T1000 (cell line): ENCODE results near the gene HSD17B2.
"Not testable (repeated sequence)": the region's sequence is repeated elsewhere in the genome, so short reads cannot be mapped to it uniquely, and the experiment has no call there.

Source experiments
- DNase-seq: peaks from one replicate; lab custom pipeline; 2025; ENCODE audit warnings: mixed read lengths; lab: John Stamatoyannopoulos, UW

The HSD17B2 gene

DNA sequence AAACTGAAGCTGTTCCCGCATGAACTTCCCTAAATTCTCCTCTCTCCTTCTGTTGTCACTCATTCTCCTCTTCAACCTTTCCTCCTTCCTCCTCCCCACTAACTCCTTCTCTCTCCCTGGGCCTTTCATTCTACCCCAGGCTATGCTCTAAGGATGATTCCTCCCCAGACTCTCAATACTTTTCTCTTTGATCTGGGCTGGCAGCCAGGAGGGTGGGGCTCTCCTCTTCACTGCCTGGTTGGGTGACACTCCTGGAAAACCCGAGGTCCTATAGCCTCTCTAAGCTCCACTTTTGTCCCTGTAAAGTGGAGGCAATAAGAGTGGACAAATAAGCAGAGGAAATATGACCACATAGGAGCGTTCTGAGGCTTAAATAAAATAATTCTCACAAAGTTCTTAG is 46.2 kb downstream of the HSD17B2 start:
- no peak for DNase-seq

DNA sequence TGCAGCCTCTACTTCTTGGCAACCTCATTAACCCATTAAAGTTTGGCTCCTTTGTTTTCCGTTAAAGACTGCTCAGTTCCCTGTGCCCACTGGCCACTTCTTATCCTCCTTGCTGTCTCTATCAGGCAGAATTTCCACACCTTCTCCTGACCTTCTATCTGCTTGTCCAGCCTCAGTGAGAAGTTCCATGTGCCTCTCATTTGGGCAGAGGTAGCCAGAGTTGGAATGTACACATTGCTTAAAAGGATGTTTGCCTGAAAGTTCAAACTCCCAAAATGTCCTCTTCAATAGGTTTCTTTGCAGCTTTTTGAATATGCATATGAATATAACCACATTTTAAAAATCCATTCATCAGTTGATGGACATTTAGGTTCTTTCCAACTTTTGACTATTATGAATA is 47.0 kb downstream of the HSD17B2 start:
- no peak for DNase-seq

DNA sequence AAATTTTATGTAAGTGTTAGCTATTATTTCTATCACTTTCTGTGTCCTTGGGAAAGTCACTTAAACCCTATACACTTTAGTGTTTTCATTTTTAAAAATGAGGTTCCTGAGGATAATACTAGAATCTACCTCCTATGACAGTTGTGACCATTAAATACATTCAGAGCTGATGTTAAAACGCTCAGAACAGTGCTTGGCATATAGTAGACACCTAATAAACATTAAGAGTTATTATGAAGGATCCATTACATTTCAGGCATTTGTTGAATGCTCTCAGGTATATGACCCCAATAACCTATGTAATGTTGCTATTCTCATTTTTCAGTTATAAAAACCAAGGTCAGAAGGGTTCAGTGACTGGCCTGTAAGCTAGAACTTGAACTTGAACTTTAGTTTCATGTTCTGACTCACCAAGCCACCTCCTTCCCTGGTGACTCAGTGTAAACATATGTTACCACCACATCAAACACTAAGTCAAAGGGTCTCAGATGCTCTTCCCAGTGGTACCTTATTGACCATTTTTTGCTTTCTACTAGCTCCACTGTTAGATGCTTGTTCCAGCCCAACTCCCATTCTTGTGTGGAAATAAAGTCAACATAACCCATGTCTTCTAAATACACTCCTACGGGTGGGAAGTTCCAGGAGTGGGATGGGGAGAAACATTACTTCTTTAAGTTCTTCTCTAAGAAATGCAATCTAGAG is 47.6 kb downstream of the HSD17B2 start:
- DNase-seq = no peak

DNA sequence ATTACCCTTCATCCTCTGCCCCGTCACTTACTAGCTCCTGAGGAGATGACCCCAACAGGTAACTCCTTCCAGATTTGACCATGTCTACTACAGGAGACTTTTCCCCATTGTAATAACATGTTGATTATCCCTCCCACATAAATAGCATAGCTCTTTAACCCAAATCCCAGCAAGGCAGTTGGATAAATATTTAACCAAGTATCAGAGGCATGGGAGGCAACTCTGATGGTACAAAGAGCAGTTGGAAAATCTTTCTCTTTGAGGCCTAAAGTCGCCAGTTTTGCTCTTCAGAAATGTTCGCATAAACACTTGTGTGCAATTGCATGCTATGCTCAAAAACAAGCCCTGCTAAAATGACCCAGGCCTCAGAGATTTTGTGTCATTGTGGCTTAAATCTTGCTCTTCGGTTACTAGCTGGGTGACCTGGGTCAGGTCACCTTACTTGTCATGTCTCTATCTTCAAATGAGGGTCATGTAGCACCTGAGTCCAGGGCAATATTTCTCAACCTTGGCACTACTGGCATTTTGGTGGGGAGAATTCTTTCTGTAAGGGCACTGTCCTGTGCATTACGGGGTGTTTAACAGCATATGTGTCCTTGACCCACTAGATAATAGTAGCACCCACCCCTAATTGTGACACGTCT is 48.8 kb downstream of the HSD17B2 start:
- DNase-seq = no peak

DNA sequence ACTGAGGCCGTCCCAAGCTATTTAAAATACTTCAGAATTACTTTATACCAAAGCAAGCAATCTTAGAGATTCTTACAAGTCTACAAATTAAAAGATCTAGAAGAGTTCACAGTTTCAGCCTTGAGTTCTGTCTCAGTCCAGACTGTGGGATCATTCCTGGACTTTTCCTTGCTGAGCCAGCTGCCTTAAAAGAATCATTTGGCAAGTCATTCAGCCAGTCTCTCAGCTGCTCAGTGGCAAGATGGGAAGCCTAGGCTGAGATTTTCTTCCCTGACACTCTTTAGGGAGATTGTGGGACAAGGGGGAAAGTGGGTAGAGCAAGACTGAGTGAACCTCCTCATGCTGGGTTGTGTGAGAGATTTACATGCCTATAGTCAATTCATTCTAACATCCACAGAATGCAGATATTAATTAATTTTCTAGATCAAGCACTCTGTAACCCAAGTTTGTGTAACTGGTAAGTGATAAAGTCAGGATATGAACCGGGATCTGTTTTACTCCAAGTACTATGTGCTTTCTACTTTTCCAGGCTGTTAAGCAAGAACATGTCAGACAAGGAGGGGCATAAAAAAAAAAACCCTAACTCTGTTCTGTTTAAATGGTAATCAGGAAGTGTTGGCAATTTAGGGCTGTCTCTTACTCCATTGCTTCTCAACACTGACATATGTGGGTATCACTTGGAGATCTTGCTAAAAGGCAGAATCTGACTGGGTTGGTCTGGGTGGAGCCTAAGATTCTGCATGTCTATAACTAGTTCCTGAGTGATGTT is 50.1 kb downstream of the HSD17B2 start:
- no peak for DNase-seq

DNA sequence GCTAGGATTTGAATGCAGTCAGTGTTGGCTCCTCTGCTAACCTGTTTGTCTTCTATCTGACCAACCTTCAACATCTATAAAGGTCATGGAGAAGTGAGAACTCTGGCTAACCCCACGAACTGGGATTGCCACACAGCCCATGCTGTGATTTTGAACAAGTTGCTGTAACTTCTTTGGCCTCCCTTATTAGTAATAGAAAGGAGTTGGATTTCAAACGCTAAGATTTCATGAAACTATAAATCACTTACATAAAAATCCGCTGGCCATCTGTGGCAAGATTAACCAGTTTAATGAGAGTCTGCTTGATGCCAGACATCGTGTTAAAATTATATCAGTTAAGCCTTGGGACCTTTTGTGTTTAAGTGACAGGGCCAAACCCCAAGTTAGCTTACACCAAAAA is 53.4 kb downstream of the HSD17B2 start:
- DNase-seq = no peak

DNA sequence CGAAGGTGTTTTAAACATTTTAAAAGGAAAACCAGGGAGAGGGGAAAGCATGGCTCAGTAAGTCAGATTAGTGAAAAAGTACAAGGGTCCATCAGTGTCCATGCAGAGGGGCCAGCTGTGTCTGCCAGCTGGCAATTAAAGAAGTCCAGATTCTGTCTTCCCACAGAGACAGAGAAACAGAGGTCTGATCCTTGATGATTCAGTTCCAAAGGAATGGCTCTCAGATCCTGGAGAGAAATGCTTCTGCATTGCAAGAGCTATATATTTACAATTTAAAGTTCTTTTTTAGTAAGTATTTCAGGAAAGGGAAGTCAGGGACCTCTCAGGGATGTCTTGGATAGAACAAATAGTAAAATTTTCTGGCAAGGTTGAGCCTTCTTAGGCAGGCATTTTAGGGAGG is 56.2 kb downstream of the HSD17B2 start:
- no peak for DNase-seq

DNA sequence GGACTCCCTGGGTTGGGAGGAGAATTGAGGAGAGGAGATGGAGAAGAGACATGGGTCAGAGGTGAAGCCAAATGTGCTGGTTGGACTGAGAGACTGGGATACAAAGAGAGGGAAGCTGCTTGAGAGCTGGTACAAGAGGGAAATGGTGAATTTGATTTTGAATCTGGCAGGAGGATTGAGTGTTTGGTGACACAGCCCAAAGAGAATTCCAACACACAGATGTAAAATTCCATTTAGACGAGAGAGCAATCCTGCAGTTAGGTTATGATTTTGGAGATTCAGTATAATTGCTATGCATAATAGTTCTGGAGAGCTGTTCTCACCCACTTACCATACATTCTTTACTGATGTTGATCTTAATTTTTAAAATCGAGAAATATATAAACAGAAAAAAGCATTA is 57.7 kb downstream of the HSD17B2 start:
- no peak for DNase-seq

DNA sequence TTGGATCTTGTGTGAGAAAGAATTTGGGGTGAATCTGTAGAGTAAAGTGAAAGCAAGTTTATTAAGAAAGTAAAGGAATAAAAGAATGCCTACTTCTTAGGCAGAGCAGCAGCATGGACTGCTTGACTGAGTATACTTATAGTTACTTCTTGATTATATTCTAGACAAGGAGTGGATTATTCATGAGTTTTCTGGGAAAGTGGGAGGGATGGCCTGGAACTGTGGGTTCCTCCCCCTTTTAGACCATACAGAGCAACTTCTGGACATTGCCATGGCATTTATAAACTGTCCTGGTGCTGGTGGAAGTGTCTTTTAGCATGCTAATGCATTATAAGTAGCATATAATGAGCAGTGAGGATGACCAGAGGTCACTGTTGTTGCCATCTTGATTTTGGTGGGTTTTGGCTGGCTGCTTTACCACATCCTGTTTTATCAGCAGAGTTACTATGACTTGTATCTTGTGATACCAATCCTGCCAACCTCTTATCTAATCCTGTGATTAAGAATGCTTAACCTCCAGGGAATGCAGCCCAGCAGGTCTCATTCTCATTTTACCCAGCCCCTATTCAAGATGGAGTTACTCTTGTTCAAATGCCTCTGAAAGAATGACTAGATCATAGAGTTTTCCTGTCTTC is 58.7 kb downstream of the HSD17B2 start:
- no peak for DNase-seq

DNA sequence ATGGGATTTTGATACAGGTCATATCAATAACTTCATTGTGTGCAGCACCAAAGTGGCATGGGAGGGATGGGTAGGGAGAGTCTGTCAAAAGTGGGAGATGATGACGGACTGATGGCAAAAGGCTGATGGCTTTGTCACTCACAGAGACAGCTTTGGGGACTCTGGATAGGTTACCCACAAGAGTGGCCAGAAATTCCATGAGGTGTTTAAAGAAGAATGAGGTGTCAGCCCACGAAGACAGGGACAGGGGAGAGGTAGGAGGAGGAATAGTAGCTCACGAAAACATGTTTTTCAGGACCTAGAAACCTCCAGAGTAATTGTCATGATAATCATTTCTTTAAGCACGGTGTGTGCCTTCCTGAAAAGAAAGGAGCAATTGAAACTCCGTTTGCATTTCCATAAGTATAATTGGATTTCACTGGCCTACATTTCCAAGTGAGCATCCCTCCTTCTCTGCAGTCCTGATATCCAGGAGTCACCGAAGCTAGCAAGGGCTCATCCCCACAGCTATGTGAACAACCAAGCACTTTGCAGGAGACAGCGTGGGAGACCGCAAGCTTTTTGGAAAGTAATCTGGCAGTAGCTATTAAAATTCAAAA is 60.0 kb downstream of the HSD17B2 start:
- DNase-seq = no peak

DNA sequence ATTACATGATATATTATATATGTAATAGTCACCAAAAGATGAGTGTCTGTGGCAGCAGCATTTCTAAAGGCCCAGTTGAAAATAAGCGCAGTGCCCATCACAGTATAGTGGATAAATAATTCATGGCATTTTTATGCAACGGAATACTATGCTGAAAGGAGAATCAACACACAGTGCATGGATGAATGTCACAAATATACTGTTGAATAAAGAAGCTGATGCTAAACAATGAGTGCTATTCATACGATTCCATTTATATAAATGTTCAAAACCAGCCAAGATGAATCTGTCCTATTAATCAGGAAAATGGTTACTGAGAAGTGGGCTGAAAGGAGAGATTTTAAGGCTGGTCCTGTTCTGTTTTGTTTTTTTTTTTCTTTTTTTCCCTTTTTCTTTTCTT is 61.6 kb downstream of the HSD17B2 start:
- no peak for DNase-seq

DNA sequence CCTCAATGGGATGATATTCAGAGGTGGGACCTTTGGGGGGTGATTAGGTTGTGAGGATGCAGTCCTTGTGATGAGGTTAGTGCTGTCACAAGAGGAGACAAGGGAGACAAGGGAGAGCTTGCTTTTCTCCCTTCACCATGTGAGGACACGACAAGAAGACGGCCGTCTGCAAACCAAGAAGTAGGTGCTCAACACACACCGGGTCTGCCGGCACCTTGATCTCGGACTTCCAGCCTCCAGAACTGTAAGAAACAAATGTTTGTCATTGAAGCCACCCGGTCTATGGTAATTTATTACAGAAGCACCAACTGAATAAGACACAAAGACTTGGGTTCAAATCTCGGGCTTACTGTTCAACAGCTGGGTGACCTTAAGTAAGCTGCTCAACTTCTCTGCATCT is 70.1 kb downstream of the HSD17B2 start:
- DNase-seq = no peak

DNA sequence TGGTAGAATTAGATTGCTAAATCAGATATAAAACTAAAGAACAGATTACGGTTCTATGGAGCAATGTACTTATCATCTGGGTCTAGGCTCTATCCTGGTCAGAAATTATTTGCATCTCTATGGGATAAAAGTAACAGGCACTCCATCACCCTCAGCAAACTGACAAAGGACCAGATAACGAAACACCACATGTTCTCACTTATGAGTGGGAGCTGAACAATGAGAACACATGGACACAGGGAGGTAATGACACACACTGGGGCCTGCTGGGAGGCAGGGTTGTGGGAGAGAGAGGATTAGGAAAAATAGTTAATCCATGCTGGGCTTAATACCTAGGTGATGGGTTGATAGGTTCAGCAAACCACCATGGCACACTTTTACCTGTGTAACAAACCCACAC is 73.0 kb downstream of the HSD17B2 start:
- DNase-seq = no peak

DNA sequence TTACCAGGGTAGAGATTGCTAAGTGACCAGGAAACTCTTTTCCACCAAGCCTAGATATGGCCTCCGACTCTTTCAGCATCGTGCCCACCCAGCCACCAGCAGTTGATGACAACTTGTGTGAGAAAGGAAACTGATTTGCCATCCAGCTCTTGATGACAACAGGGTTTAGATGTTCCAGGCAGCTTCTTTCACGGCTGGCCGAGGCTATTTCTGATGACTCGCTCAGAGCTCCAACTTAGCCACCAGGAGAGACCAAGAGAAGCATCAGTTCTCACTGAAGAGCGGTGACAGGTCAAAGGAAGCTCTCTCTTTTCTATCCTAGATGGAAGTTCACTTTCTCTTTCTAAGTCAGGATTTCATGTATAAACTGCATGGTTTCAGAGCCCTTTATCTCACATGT is 73.7 kb downstream of the HSD17B2 start:
- DNase-seq = no peak

DNA sequence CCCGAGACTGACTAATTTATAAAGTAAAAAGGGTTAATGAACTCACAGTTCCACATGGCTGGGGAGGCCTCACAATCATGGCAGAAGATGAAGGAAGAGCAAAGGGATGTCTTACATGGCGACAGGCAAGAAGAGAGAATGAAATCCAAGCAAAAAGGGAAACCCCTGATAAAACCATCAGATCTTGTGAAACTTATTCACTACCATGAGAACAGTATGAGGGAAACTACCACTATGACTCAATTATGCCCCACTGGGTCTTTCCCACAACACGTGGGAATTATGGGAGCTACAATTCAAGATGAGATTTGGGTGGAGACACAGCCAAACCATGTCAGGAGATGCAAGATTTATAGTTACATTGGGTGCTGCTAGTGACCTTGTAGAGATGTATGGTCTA is 74.2 kb downstream of the HSD17B2 start:
- DNase-seq = not testable (repeated sequence)

DNA sequence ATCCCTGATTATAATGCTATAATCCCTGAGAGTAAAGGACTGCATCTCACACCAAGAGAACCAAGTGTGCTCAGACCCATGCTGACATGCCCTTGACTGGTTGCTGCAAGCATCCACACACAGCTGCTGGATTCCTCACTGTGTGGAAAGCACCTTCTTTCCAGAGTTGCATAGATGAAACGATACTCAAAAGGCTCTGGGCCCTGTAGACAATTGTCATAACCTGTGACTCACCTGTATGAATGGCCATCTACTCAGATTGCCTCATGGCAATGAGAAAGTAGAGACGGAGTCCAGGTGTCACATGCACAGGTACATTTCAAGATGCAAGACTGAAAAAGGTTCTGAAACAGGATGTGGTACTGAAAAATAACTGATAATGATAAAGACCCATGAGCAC is 76.9 kb downstream of the HSD17B2 start:
- no peak for DNase-seq

DNA sequence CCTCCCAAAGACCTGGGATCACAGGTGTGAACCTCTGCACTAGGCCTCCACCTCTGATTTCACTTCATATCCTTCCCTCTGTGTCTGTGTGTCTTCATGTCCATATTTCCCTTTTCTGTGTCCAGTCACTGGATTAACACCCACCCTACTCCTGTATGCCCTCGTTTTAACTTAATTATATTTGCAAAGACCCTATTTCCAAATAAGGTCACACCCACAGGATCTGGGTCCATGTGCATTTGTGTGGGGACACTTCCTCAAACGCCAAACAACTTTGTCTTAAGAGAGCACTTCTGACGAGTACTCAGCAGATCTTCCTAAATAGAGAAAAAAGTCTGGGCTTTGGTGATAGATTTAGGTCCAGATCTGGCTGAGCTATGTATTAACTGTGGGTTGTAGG is 78.7 kb downstream of the HSD17B2 start:
- no peak for DNase-seq

DNA sequence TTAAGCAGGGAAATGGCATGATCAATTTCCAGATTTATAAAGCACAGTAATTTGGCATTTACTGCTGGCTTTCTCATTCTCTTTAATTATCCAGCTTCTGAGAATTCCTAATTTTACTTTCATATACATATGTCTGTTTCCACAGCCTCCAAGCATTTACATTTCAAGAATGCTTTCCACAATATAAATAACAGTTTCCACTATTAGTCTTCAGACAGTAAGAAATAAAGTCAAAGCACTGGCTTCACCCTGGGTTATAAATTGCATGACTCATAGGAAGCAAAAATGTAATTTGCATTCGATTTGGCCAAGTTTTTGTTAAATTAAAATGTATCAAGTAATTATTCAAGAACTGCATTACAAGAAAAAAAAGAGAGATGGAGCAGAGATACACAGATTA is 81.5 kb downstream of the HSD17B2 start:
- DNase-seq = no peak

DNA sequence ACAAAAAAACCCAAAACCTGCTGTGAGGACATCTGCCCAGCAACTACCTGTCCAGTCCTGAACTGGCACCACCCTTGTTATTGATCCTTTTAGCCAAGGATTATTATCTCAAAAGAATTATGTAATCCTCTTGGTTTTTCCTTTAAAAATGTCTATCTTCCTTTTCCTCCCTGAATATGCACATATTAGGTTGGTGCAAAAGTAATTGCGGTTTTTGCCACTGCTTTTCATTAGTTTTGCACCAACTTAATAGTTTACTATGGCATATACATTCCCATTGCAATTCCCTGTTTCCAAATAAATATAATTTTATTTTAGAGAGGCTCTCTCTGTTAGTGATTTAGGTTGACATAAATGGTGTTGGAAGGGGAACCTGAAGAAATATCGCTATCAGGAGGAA is 83.7 kb downstream of the HSD17B2 start:
- DNase-seq = no peak

DNA sequence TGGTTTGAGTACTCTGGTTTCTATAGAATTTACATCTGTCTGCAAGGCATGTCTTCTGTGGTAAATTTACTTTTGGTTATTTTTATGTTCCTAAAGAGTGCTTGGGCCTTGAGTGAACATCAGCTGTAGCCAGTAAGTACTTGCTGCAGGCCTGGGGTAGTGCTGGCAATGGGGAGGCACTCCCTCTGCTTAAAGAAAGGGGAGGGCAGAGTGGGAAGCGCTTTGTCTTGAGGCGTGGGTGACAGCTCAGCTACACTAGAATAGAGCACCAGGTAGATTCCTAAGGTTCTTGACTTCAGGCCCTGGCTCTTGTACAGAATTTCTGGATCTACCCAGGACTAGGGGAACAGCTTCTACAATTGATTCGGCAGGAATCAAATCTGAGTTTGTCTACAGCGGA is 84.4 kb downstream of the HSD17B2 start:
- DNase-seq = no peak

DNA sequence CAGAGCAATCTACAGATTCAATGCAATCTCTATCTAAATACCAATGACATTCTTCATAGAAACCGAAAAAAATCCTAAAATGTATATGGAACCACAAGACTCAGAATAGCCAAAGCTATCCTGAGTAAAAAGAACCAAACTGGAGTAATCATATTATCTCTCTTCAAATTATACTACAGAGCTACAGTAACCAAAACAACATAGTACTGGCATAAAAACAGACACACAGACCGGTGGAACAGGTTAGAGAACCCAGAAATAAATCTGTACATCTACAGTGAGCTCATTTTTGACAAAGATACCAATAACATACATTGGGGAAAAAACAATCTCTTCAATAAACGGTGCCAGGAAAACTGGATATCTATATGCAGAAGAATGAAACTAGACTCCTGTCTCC is 89.6 kb downstream of the HSD17B2 start:
- DNase-seq = no peak

DNA sequence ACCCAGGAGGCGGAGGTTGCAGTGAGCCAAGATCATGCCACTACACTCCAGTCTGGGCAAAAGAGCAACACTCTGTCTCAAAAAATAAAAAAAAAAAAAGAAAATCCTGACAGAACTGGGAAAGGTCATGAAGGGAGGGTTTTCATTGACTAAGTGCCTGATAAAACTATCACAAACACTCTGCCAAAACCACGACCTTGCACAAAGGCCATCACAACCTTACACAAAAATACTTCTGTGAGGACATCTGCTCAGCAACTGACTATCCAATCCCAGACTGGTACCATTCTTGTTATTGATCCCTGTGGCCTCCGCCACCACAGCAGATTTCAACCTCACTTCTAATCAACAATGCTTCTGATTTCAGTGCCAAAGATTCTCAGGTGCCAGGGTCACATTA is 94.8 kb downstream of the HSD17B2 start:
- DNase-seq = no peak
